ENCODE results near the gene CFAP20DC. TPM values are rescaled to one million over a fixed set of nuclear protein-coding genes. Genes with fewer than 3 reads are reported as not detected.

Gene CFAP20DC
- total RNA-seq = 2.7 and 4.4 TPM in 2 replicates

GRCh38 chr3:59049671-59050331 is at the start of gene CFAP20DC:
Gene CFAP20DC (minus strand): TSS chr3:59050025. CDS start chr3:59049631, 394 bp downstream.

All from hair follicle dermal papilla cell (primary cell).